ENCODE results near the gene SNX21. TPM values are rescaled to one million over a fixed set of nuclear protein-coding genes. Genes with fewer than 3 reads are reported as not detected.
"Not testable (repeated sequence)": the region's sequence is repeated elsewhere in the genome, so short reads cannot be mapped to it uniquely, and the experiment has no call there.

The SNX21 gene
- total RNA-seq, 2 experiments from 2014 or later, result 2.0 to 2.5 TPM

DNA sequence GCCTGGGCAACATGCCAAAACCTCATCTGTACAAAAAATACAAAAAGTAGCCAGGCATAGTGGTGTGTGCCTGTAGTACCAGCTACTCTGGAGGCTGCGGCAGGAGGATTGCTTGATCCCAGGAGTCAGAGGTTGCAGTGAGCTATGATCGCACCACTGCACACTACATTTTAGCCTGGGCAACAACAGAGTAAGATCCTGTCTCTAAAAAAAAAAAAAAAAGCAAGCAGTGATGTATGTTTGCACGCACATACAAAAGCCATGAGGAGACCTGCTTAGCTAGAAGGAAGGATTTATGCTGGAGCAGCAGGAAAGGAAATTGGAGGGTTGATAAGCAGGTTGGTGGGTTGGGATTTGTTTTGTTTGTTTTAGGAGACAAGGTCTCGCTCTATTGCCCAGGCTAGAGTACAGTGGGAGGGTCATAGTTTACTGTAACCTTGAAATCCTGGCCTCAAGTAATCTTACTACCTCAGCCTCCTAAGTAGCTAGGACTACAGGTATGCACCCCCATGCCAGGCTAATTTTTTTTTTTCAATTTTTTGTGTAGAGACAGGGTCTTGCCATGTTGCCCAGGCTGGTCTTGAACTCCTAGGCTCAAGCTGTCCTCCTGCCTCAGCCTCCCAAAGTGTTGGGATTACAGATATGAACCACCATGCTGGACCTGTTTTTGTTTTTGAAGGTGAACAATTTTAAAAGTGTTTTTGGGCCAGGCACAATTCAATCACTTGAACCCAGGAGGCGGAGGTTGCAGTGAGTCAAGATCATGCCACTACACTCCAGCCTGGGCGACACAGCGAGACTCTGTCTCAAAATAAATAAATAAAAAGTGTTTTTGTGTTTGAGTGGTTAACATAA, 27.8 kb downstream of the SNX21 start:
- peaks cover 7% of the 10 kb centered on the region for H3K36me3 Mint-ChIP-seq
- ATAC-seq (ENCODE audit: low read depth), result no peak

DNA sequence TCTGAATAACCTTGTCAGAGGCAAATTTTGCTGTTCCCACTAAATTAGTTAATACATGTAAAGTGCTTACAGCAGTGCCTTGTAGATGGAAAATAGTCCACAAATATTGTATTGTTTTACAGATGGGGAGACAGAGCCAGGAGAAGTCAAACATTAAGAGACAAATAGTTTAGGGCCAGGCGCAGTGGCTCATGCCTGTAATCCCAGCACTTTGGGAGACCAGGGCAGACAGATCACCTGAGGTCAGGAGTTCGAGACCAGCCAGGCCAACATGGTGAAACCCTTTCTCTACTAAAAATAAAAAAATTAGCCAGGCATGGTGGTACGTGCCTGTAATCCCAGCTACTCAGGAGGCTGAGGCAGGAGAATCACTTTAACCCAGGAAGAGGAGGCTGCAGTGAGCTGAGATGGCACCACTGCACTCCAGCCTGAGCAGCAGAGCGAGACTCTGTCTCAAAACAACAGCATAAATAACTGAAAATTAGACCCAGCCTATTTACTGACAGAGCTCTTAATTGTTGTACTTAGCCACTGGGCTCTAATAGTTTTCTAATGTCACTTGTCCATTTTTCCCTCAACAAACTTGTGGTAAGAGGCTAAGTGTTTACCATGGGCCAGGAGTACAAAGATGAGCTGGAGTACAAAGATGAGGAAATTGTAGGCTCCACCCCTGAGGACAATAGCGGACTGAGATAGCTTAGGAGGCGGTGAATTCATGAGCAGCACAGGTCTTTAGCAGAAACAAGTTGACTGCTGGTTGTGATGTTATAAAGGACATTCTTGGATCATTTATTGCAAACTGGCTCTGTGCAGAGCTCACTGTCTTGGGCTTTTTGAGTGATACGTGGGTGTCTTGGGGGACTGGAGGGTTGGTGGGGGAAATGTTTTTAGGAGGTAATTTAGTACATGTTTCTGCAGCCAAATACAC, 30.2 kb downstream of the SNX21 start:
- Mint-ChIP-seq H3K9me3 (no peaks in the 10 kb centered on the region), H3K36me3 (peaks cover 7% of the 10 kb centered on the region), H3K27ac (no peak overlapping the region), H3K4me3 (no peak overlapping the region), H3K4me1 (peaks cover 7% of the 10 kb centered on the region), H3K27me3 (no peaks in the 10 kb centered on the region)
- POLR2A ChIA-PET, result no interaction called here
- ATAC-seq (ENCODE audit: low read depth), result no peak
- DNase-seq, result no peak

More for the DNA sequence above, 27.8 kb downstream of the SNX21 start:
- no peaks in the 10 kb centered on the region for H3K9me3 Mint-ChIP-seq
- H3K4me1 Mint-ChIP-seq, result peaks cover 19% of the 10 kb centered on the region
- POLR2A ChIA-PET, result no interaction called here
- no peak overlapping the region for H3K4me3 Mint-ChIP-seq
- H3K27me3 Mint-ChIP-seq, result no peaks in the 10 kb centered on the region
- no peak overlapping the region for H3K27ac Mint-ChIP-seq
- DNase-seq, result no peak

DNA sequence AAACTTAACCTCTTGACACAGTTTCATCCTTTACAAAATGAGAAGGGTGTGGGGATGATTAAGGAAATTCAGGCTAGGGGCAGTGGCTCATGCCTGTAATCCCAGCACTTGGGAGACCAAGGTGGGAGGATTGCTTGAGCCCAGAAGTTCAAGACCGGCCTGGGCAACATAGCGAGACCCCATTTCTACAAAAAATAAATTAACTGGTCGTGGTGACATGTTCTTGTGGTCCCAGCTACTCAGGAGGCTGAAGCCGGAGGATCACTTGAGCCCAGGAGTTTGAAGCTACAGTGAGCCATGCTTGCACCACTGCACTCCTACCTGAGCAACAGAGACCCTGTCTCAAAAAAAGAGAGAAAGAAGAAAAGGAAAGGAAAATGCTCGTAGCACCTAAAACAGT, 32.9 kb downstream of the SNX21 start:
- Mint-ChIP-seq H3K4me1 (no peaks in the 10 kb centered on the region), H3K27me3 (no peaks in the 10 kb centered on the region), H3K27ac (no peak overlapping the region), H3K9me3 (no peaks in the 10 kb centered on the region), H3K4me3 (no peak overlapping the region), H3K36me3 (no peaks in the 10 kb centered on the region)
- no peak for ATAC-seq (ENCODE audit: low read depth)
- DNase-seq, result no peak
- POLR2A ChIA-PET, result interaction anchor here (1.0 kb wide), 2 partner anchors 8 to 10 kb away, joined by 3 read pairs; no protein-coding TSS in a partner anchor

DNA sequence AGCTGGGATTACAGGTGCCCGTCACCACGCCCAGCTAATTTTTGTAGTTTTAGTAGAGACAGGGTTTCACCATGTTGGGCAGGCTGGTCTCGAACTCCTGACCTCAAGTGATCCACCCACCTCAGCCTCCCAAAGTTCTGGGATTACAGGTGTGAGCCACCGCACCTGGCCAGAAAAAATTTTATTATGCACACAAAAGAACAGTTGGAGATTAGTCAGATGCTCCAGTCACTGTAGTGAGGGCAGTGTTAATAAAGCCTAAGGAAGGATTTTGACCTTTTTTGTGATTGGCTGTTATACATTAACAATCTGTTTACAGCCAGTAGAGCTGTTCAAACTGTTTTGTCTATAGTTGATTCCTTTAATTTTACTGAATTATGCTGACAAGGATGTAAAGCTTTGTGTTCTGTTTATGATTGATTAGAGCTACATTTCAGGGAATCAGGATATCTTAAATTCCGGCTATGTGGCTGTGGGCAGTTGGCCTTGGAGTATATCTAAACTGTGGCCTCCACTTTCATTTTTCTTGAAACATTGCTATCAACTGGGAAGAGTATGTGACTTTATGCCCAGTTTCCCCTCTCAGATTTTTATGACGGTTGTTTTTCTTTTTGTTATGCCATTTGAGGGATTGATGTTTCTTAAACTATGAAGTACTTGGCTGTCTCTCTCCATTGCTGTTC, 33.7 kb downstream of the SNX21 start:
- Mint-ChIP-seq H3K27me3 (no peaks in the 10 kb centered on the region), H3K4me3 (no peak overlapping the region), H3K9me3 (no peaks in the 10 kb centered on the region), H3K27ac (no peak overlapping the region), H3K4me1 (no peaks in the 10 kb centered on the region), H3K36me3 (peaks cover under 1% of the 10 kb centered on the region)
- DNase-seq, result no peak
- POLR2A ChIA-PET, result interaction anchor here (1.0 kb wide), 2 partner anchors 9 to 11 kb away, joined by 3 read pairs; no protein-coding TSS in a partner anchor
- ATAC-seq (ENCODE audit: low read depth), result no peak

DNA sequence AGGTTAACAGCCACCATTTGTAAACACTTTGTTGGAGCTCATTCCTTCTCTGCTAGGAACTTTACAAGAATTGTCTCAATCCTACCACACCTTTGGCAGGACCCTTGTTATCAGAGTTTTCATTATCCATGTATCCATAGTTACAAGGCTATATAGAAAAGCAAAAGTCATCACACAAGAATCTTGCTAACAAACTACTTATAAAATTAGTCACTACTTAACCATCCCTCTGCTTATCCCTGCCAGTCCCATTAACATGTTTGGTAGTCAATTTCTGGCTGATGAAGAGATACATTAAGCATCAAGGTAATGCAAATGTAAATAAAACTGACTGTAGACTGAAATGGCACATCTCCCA, 34.2 kb downstream of the SNX21 start:
- Mint-ChIP-seq H3K27ac (no peak overlapping the region), H3K4me3 (no peak overlapping the region), H3K9me3 (no peaks in the 10 kb centered on the region), H3K36me3 (peaks cover 2% of the 10 kb centered on the region), H3K27me3 (no peaks in the 10 kb centered on the region), H3K4me1 (no peaks in the 10 kb centered on the region)
- POLR2A ChIA-PET, result interaction anchor here (0.8 kb wide), 1 partner anchor 10 kb away, joined by 4 read pairs; no protein-coding TSS in a partner anchor
- DNase-seq (no peak), ATAC-seq (ENCODE audit: low read depth) (no peak)

DNA sequence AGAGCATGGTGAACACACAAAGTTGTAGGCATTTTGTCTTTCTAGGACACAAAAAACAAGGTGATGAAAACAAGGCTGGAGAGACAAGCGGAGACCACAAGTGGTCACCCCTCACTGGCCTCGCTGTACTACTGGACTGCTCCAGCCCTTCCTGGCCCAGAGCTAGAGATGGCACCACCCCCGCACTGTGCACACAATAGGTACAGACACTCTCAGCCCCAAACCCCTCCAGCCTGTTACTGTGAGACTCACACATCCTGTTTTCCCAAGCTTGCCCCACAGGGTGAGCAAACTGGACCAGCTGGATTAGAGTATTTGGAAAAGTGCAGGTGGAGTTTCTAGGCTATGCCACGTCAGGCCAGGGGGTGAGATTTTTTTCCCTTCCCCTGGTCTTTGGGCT, 39.0 kb downstream of the SNX21 start:
- no peak for DNase-seq
- Mint-ChIP-seq H3K9me3 (no peaks in the 10 kb centered on the region), H3K4me1 (no peaks in the 10 kb centered on the region), H3K4me3 (no peak overlapping the region), H3K27me3 (no peaks in the 10 kb centered on the region), H3K36me3 (peaks cover 2% of the 10 kb centered on the region), H3K27ac (no peak overlapping the region)
- no peak for ATAC-seq (ENCODE audit: low read depth)
- POLR2A ChIA-PET, result interaction anchor here (0.6 to 0.7 kb wide), 2 partner anchors 8 to 14 kb away, joined by 3 read pairs; partner anchors contain the start of gene ZSWIM1

DNA sequence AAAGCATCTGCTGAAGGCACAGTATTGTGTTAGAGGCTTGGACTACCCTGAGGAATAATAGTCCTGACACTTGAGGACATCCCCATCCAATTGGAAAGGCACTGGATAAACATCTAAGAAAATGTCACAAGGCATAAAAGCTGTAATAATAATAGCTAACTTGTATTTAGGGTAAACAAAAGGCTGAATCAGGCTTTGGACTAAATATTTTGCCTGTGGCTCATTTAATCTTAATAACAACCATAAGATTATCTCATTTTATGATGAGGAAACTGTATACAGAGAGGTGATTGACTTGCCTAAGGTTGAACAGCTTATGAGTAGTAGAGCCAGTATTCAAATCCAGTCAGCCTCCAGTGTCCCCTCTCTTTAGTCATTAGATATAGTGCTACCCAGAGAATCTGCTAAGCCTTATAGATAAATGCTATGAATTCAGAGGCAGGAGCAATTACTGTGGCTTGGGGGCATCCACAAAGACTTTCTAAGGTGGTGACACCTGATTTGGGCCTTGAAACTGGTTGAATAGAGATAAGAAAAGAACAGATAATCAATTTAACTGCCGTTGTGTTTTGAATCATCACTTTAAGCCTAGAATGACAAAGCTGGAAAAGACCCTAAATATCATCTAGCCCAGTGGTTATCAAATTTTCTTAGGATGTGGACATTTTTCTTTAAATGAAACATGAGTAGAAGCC, 40.0 kb downstream of the SNX21 start:
- H3K9me3 Mint-ChIP-seq, result no peaks in the 10 kb centered on the region
- no peak overlapping the region for H3K4me3 Mint-ChIP-seq
- DNase-seq, result no peak

DNA sequence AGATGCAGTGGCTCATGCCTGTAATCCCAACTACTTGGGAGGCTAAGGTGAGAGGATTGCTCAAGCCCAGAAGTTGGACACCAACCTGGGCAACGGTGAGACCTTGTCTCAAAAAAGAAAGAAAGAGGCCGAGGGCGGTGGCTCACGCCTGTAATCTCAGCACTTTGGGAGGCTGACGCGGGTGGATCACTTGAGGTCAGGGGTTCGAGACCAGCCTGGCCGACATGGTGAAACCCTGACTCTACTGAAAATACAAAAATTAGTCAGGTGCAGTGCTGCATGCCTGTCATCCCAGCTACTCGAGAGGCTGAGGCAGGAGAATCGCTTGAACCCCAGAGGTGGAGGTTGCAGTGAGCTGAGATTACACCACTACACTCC, 40.5 kb downstream of the SNX21 start:
- not testable (repeated sequence) for H3K36me3 Mint-ChIP-seq; H3K9me3 Mint-ChIP-seq; H3K27ac Mint-ChIP-seq; H3K27me3 Mint-ChIP-seq; H3K4me1 Mint-ChIP-seq; ATAC-seq (ENCODE audit: low read depth); H3K4me3 Mint-ChIP-seq; DNase-seq
- POLR2A ChIA-PET, result interaction anchor here (0.7 to 1.4 kb wide), 2 partner anchors 24 to 46 kb away, joined by 3 to 8 read pairs; no protein-coding TSS in a partner anchor

More for the DNA sequence above, 40.0 kb downstream of the SNX21 start:
- no peaks in the 10 kb centered on the region for H3K4me1 Mint-ChIP-seq
- no peak for ATAC-seq (ENCODE audit: low read depth)
- H3K27me3 Mint-ChIP-seq, result no peaks in the 10 kb centered on the region
- no peak overlapping the region for H3K27ac Mint-ChIP-seq
- POLR2A ChIA-PET, result no interaction called here
- peaks cover 2% of the 10 kb centered on the region for H3K36me3 Mint-ChIP-seq

DNA sequence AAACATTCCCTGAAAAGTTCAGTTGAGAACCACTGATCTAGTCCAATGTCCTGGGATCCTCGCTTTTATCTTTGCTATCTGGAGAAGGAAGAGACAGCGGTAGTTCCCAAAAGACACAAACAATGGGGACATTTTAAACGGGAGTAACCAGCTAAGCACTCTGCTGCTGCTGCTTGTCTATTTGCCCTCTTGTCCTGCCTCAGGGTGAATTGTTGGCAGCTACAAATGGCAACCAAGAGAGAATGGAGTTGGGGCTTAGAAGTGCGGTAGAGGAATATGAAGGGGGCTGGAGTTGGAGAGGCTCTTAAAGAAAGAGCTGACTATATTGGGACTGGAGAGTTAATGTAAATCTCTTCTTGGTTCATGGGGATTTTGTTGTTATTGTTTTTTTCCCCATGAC, 41.0 kb downstream of the SNX21 start:
- ATAC-seq (ENCODE audit: low read depth) (no peak), DNase-seq (no peak)
- no peak overlapping the region for H3K4me3 Mint-ChIP-seq
- peaks cover 2% of the 10 kb centered on the region for H3K36me3 Mint-ChIP-seq
- no peaks in the 10 kb centered on the region for H3K27me3 Mint-ChIP-seq
- H3K9me3 Mint-ChIP-seq, result no peaks in the 10 kb centered on the region
- no peaks in the 10 kb centered on the region for H3K4me1 Mint-ChIP-seq
- no peak overlapping the region for H3K27ac Mint-ChIP-seq
- POLR2A ChIA-PET, result interaction anchor here (0.7 to 1.4 kb wide), 2 partner anchors 24 to 46 kb away, joined by 3 to 8 read pairs; no protein-coding TSS in a partner anchor

DNA sequence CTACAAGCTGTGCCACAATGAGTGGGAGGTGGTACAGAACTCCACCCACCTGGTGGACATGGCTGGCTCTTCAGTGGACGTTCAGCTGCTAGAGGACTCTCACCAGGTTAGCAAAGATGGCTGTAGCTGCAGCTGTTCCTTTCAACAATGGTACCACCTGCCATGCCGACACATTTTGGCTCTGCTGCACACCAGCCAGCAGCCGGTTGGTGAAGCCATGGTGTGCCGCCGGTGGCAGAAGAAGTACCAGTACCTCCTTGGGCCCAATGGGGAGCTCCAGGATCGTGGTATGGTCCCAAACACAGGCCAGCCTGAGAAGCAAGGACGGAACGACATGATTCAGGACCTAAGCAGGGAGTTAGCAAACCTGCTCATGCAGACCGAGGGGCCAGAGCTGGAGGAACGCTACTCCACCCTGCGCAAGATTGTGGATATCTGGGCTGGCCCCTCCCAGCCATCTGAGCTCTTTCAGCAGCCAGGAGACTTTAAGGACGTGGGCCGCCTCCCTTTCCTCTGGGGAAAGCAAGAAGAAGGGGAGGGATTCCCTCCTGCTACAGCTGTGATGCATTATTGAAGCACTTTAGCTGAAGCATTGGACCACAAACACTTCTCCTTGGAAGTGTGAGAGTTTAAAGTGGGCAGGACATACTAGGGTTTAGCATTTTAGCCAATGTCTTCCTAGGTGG, 44.6 kb downstream of the SNX21 start:
- Mint-ChIP-seq H3K27me3 (no peaks in the 10 kb centered on the region), H3K27ac (no peak overlapping the region), H3K36me3 (peaks cover 14% of the 10 kb centered on the region), H3K4me1 (peaks cover 19% of the 10 kb centered on the region), H3K4me3 (no peak overlapping the region), H3K9me3 (no peaks in the 10 kb centered on the region)
- POLR2A ChIA-PET, result no interaction called here
- DNase-seq (no peak), ATAC-seq (ENCODE audit: low read depth) (no peak)

DNA sequence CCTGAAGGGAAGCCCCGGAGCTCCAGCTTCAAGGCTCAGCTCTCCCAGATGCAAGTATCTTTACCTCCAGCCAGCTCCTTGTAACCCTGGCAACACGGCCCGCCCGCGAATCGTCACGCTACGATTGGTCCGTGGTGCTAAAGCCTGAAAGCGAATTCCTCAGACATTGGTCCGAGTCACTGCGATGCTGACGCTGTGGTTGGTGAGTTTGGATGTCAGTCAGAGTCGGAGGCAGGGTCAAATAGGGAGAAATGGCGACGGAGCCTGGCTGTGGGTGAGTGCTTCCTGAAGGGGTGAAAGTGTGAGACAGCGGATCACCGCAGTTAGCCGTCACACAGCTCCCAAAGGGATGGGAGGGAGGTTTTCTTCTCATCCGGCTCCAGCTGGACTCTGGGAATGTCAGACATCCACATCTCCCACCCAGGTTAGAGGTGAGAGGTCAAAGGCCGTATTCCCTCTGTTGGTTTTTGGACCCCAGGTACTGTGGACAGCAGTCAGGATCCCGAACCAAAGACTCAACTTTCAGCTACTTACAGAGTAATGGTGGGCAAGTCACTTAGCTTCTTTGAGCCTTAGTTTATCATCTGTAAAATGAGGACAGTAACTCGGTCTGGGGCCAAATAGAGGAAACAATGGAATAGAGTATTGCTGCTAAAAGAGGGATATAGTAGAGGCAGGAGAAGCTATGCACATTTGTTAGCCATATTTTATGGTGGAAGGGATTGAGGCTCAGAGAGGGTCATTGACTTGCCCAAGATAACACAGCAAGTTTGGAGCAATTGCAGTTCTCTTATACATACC, 47.6 kb downstream of the SNX21 start, which contains the start of gene ZSWIM1:
Gene ZSWIM1, plus strand, starts transcription at position 240 of the 801 bp plus-strand sequence. CDS start 1,366 bp downstream, outside the sequence.
- ATAC-seq (ENCODE audit: low read depth) (peak; percentile 99), DNase-seq (peak; percentile 97)
- Mint-ChIP-seq H3K9me3 (no peaks in the 10 kb centered on the region), H3K4me1 (peaks cover 40% of the 10 kb centered on the region), H3K27me3 (no peaks in the 10 kb centered on the region), H3K27ac (peak within 1 kb of the TSS; percentile 85), H3K4me3 (peak within 1 kb of the TSS; percentile 87), H3K36me3 (peaks cover 21% of the 10 kb centered on the region)
- POLR2A ChIA-PET, result interaction anchor here (0.6 to 2.6 kb wide), 12 partner anchors 9 to 90 kb away, joined by 3 to 30 read pairs (median 5); partner anchors contain the start of genes ACOT8, CTSA, DNTTIP1 and NEURL2
